Measurements from ENCODE around the gene GLT8D1. TPM values are rescaled to one million over a fixed set of nuclear protein-coding genes. Genes with fewer than 3 reads are reported as not detected.

GLT8D1 gene
- total RNA-seq, 2 donors from 2014 or later, result 68.1 to 71.3 TPM

DNA sequence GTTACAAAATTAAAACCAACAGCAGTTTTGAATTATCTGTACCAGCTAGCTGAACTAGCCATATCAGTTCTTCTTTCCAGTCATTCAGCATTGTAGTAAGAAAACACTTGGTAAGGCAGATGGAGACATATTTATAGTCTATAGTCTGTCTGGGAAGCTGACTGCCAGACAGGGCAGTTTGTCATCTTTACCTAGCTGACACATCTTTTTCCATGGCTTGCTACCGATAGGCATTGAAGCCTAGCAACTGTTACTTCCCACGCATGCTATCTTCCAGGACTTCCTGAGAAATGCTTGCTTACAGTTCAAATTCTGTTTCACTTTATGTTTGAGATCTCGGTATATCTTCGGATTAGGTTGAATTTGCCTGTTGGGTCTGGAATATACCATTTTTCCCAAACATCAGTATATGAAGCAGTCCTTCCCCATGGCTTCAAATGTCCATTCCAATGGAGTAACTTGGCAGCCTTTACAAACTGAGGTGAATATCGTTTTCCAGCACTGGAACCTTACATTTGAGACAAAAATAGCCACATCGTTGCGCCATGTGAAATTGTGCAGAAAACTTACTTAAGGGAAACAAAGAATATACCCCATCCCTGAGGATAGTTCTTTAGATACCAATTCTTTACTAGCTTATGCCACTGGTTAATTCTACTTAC, 10.9 kb downstream of the GLT8D1 start:
- intact Hi-C loops (cut with DNase I), result no loop called here
- no peaks in the 10 kb centered on the region for H3K9me3 ChIP-seq
- TF ChIP-seq POLR2AphosphoS5 (IDR thresholded peaks at IDR 0.05) (no peak), POLR2A (IDR thresholded peaks at IDR 0.05) (no peak)
- TF ChIP-seq, protein P1, sequence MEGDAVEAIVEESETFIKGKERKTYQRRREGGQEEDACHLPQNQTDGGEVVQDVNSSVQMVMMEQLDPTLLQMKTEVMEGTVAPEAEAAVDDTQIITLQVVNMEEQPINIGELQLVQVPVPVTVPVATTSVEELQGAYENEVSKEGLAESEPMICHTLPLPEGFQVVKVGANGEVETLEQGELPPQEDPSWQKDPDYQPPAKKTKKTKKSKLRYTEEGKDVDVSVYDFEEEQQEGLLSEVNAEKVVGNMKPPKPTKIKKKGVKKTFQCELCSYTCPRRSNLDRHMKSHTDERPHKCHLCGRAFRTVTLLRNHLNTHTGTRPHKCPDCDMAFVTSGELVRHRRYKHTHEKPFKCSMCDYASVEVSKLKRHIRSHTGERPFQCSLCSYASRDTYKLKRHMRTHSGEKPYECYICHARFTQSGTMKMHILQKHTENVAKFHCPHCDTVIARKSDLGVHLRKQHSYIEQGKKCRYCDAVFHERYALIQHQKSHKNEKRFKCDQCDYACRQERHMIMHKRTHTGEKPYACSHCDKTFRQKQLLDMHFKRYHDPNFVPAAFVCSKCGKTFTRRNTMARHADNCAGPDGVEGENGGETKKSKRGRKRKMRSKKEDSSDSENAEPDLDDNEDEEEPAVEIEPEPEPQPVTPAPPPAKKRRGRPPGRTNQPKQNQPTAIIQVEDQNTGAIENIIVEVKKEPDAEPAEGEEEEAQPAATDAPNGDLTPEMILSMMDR (IDR thresholded peaks at IDR 0.05), result no peak
- no peak overlapping the region for H3K4me3 ChIP-seq
- no peaks in the 10 kb centered on the region for H3K27me3 ChIP-seq (replicated peaks; ENCODE audit: insufficient read depth)
- H3K36me3 ChIP-seq, result peaks cover 9 to 18% of the 10 kb centered on the region in 2 donors
- no peak for DNase-seq (ENCODE audit: low spot score)
- H3K4me1 ChIP-seq (replicated peaks), result peaks cover 3% of the 10 kb centered on the region
- WGBS, result 81% methylated on average over 7 of the region's 7 CpGs
- H3K27ac ChIP-seq, result peak overlapping the region in 1 of 2 donors; percentile 37

DNA sequence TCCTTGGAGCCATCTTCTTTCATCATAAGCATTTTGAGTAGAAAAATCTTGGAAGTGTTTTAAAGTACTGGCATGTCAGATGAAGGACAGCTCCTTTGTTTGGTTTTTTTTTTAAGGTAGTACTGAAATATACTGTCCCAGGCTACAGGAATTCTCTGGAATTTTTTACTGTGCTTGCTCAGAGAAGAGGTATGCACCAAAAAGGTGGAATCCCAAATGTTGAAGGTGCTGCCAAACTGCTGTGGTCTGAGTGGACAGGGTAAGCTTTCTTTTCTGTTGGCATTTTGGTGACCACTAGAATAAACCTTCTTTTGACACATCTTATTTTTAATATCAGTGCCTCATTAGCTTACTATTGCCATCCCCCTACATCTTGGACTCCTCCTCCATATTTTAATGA, 12.5 kb downstream of the GLT8D1 start:
- no peak for TF ChIP-seq POLR2AphosphoS5 (IDR thresholded peaks at IDR 0.05)
- TF ChIP-seq, protein P1 (IDR thresholded peaks at IDR 0.05), result no peak
- no peak for TF ChIP-seq POLR2A (IDR thresholded peaks at IDR 0.05)
- no peak overlapping the region for H3K4me3 ChIP-seq
- DNase-seq (ENCODE audit: low spot score), result no peak
- H3K36me3 ChIP-seq, result peaks cover 12 to 29% of the 10 kb centered on the region in 2 donors
- H3K4me1 ChIP-seq (replicated peaks), result peaks cover 3% of the 10 kb centered on the region
- H3K9me3 ChIP-seq, result no peaks in the 10 kb centered on the region
- intact Hi-C loops (cut with DNase I), result no loop called here
- no peaks in the 10 kb centered on the region for H3K27me3 ChIP-seq (replicated peaks; ENCODE audit: insufficient read depth)
- H3K27ac ChIP-seq, result peak overlapping the region in 1 of 2 donors; percentile 8

DNA sequence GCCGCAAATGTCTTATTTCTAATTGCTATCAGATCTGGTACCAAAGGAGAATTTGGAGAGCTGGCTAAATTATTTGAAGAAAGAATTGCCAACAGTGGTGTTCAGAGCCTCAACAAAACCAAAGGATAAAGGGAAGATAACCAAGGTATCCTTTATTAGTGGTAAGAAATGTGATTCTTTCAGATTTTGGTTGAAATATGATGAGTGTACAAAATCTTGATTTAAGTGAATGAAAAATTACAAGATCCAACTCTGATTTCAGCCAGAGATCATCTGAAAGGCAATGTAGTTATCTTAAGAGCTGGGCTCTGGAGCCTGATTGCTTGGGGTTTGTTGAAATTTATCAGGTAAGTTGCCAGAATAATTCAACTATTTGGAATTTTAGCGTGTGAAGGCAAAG, 15.0 kb downstream of the GLT8D1 start:
- 93% methylated on average over 2 of the region's 2 CpGs for WGBS
- DNase-seq (ENCODE audit: low spot score), result no peak
- Histone ChIP-seq H3K9me3 (no peaks in the 10 kb centered on the region), H3K4me1 (replicated peaks) (peaks cover 3% of the 10 kb centered on the region), H3K36me3 (peaks cover 12 to 29% of the 10 kb centered on the region in 2 donors), H3K4me3 (no peak overlapping the region), H3K27ac (peak overlapping the region; percentile 8 to 99), H3K27me3 (replicated peaks; ENCODE audit: insufficient read depth) (no peaks in the 10 kb centered on the region)
- intact Hi-C loops (cut with DNase I), result no loop called here
- TF ChIP-seq POLR2A (IDR thresholded peaks at IDR 0.05) (no peak), POLR2AphosphoS5 (IDR thresholded peaks at IDR 0.05) (no peak)
- TF ChIP-seq, protein P1 (IDR thresholded peaks at IDR 0.05), result no peak

DNA sequence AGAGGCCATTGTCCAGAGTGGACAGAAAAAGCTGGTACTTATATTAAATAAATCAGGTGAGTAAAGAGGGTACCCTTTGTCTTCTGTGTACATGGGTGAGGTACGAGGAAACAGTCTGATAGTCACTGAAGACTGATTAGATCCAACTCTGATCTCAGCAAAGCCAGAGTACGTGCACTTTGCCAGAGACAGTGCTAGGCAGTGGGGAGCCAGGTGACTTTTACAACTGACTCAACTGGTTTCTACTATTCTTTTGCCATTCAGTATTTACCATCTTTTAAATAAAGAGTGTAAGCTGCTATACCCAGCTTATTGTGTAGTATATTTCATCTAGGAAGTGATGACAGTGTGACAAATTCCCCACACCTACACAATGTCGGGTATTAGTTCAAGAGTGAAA, 16.4 kb downstream of the GLT8D1 start:
- H3K4me3 ChIP-seq, result peak overlapping the region in 1 of 2 donors; percentile 6
- H3K9me3 ChIP-seq, result no peaks in the 10 kb centered on the region
- DNase-seq (ENCODE audit: low spot score), result peak; percentile 67
- H3K27me3 ChIP-seq (replicated peaks; ENCODE audit: insufficient read depth), result no peaks in the 10 kb centered on the region
- H3K36me3 ChIP-seq, result peaks cover 12 to 29% of the 10 kb centered on the region in 2 donors
- WGBS, result 56% methylated on average over 3 of the region's 3 CpGs
- TF ChIP-seq POLR2AphosphoS5 (IDR thresholded peaks at IDR 0.05), result peak; percentile 85
- TF ChIP-seq, protein P1 (IDR thresholded peaks at IDR 0.05), result no peak
- TF ChIP-seq POLR2A (IDR thresholded peaks at IDR 0.05), result no peak
- H3K27ac ChIP-seq, result peak overlapping the region; percentile 93 to 99
- H3K4me1 ChIP-seq (replicated peaks), result peaks cover 3% of the 10 kb centered on the region
- intact Hi-C loops (cut with DNase I), result loop anchor here (10.0 kb wide), 2 partner anchors 154 to 214 kb away; partner anchors contain the start of genes NT5DC2 and UQCC5

DNA sequence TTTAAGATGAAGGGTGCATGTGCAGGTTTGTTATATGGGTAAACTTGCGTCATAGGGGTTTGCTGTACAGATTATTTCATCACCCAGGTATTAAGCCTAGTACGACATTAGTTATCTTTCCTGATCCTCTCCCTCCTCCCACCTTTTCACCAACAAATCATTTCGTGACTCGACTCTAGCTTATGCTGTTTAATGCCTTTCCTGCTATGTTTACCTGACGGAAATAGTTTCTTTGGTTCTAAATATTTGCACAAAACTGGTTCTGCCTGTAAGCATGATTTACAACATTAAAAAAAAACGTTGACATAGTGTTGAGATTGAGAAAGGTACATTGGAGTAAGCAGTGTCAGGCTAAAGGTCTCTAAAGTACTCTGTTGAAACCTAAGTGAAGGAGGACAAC, 17.3 kb downstream of the GLT8D1 start:
- WGBS, result 59% methylated on average over 6 of the region's 6 CpGs
- Histone ChIP-seq H3K9me3 (no peaks in the 10 kb centered on the region), H3K36me3 (peaks cover 12 to 28% of the 10 kb centered on the region in 2 donors), H3K27me3 (replicated peaks; ENCODE audit: insufficient read depth) (no peaks in the 10 kb centered on the region), H3K4me1 (replicated peaks) (peaks cover 3% of the 10 kb centered on the region), H3K27ac (peak overlapping the region; percentile 93 to 99), H3K4me3 (peak overlapping the region in 1 of 2 donors; percentile 86)
- TF ChIP-seq, protein P1 (IDR thresholded peaks at IDR 0.05), result no peak
- no peak for TF ChIP-seq POLR2A (IDR thresholded peaks at IDR 0.05)
- TF ChIP-seq POLR2AphosphoS5 (IDR thresholded peaks at IDR 0.05), result peak; percentile 88
- peak; percentile 49 for DNase-seq (ENCODE audit: low spot score)
- intact Hi-C loops (cut with DNase I), result loop anchor here (10.0 kb wide), 2 partner anchors 153 to 213 kb away; partner anchors contain the start of genes NT5DC2 and UQCC5

All from prostate gland (tissue), 2 donors.